Measurements from ENCODE around the gene FYB2.

GRCh38 chr1:56798053-56798471 is 21.1 kb downstream of the FYB2 start:
- TF ChIP-seq HDGF (IDR thresholded peaks at IDR 0.05; ENCODE audit: borderline replicate concordance), result no peak
- no peak for TF ChIP-seq ELF4 (IDR thresholded peaks at IDR 0.05)
- TF ChIP-seq SP1 (IDR thresholded peaks at IDR 0.05), result no peak
- TF ChIP-seq NFRKB (IDR thresholded peaks at IDR 0.05), result no peak
- TF ChIP-seq PKNOX1 (IDR thresholded peaks at IDR 0.05), result no peak
